ENCODE results near the gene COG7.
"Not testable (repeated sequence)": the region's sequence is repeated elsewhere in the genome, so short reads cannot be mapped to it uniquely, and the experiment has no call there.

Gene COG7

GRCh38 chr16:23400447-23400846, 52.5 kb downstream of the COG7 start:
- H3K9ac ChIP-seq (ENCODE audit: low read length in 2 of 2); H3K4me1 ChIP-seq (ENCODE audit: control insufficient read depth, insufficient read depth, low read length); H3K9me3 ChIP-seq (ENCODE audit: control insufficient read depth in 2 of 2, low read length in 2 of 2); H3K27me3 ChIP-seq (ENCODE audit: control insufficient read depth in 1 of 2, insufficient read depth in 2 of 2, low read length in 2 of 2); H3K4me3 ChIP-seq (ENCODE audit: low read length in 2 of 2); H3K27ac ChIP-seq (ENCODE audit: low read length): not testable (repeated sequence)
- peaks cover 45 to 60% of the 10 kb centered on the region in 2 donors for H3K36me3 ChIP-seq (ENCODE audit: control insufficient read depth in 2 of 2, insufficient read depth in 2 of 2, low read length in 2 of 2)

- H3K4me1 ChIP-seq (ENCODE audit: control insufficient read depth, insufficient read depth, low read length): peaks cover 6% of the 10 kb centered on the region
- no peak overlapping the region for H3K27ac ChIP-seq (ENCODE audit: low read length)
- H3K4me3 ChIP-seq (ENCODE audit: low read length in 2 of 2): no peak overlapping the region
- H3K9ac ChIP-seq (ENCODE audit: low read length in 2 of 2): no peak overlapping the region
- peaks cover 45 to 52% of the 10 kb centered on the region in 2 donors for H3K36me3 ChIP-seq (ENCODE audit: control insufficient read depth in 2 of 2, insufficient read depth in 2 of 2, low read length in 2 of 2)
- no peaks in the 10 kb centered on the region for H3K27me3 ChIP-seq (ENCODE audit: control insufficient read depth in 1 of 2, insufficient read depth in 2 of 2, low read length in 2 of 2)
- no peaks in the 10 kb centered on the region for H3K9me3 ChIP-seq (ENCODE audit: control insufficient read depth in 2 of 2, low read length in 2 of 2)
Measured at GRCh38 chr16:23398987-23399805, 53.8 kb downstream of the COG7 start.

- H3K9ac ChIP-seq (ENCODE audit: low read length in 2 of 2): no peak overlapping the region
- H3K27me3 ChIP-seq (ENCODE audit: control insufficient read depth in 1 of 2, insufficient read depth in 2 of 2, low read length in 2 of 2): no peaks in the 10 kb centered on the region
- H3K36me3 ChIP-seq (ENCODE audit: control insufficient read depth in 2 of 2, insufficient read depth in 2 of 2, low read length in 2 of 2): peaks cover 40 to 43% of the 10 kb centered on the region in 2 donors
- H3K27ac ChIP-seq (ENCODE audit: low read length): no peak overlapping the region
- H3K9me3 ChIP-seq (ENCODE audit: control insufficient read depth in 2 of 2, low read length in 2 of 2): no peaks in the 10 kb centered on the region
- peaks cover 13% of the 10 kb centered on the region for H3K4me1 ChIP-seq (ENCODE audit: control insufficient read depth, insufficient read depth, low read length)
- no peak overlapping the region for H3K4me3 ChIP-seq (ENCODE audit: low read length in 2 of 2)
Measured at GRCh38 chr16:23397464-23397863, 55.5 kb downstream of the COG7 start.

- Histone ChIP-seq H3K9ac (ENCODE audit: low read length in 2 of 2) (no peak overlapping the region), H3K27ac (ENCODE audit: low read length) (no peak overlapping the region), H3K4me1 (ENCODE audit: control insufficient read depth, insufficient read depth, low read length) (peaks cover 13% of the 10 kb centered on the region), H3K4me3 (ENCODE audit: low read length in 2 of 2) (no peak overlapping the region), H3K36me3 (ENCODE audit: control insufficient read depth in 2 of 2, insufficient read depth in 2 of 2, low read length in 2 of 2) (peaks cover 49 to 51% of the 10 kb centered on the region in 2 donors), H3K27me3 (ENCODE audit: control insufficient read depth in 1 of 2, insufficient read depth in 2 of 2, low read length in 2 of 2) (no peaks in the 10 kb centered on the region), H3K9me3 (ENCODE audit: control insufficient read depth in 2 of 2, low read length in 2 of 2) (no peaks in the 10 kb centered on the region)
Measured at GRCh38 chr16:23395732-23396131, 57.3 kb downstream of the COG7 start.

- H3K9me3 ChIP-seq (ENCODE audit: control insufficient read depth in 2 of 2, low read length in 2 of 2): no peaks in the 10 kb centered on the region
- H3K27me3 ChIP-seq (ENCODE audit: control insufficient read depth in 1 of 2, insufficient read depth in 2 of 2, low read length in 2 of 2): no peaks in the 10 kb centered on the region
- H3K4me1 ChIP-seq (ENCODE audit: control insufficient read depth, insufficient read depth, low read length): peaks cover 13% of the 10 kb centered on the region
- H3K36me3 ChIP-seq (ENCODE audit: control insufficient read depth in 2 of 2, insufficient read depth in 2 of 2, low read length in 2 of 2): peaks cover 43 to 51% of the 10 kb centered on the region in 2 donors
- no peak overlapping the region for H3K27ac ChIP-seq (ENCODE audit: low read length)
- H3K9ac ChIP-seq (ENCODE audit: low read length in 2 of 2): no peak overlapping the region
- no peak overlapping the region for H3K4me3 ChIP-seq (ENCODE audit: low read length in 2 of 2)
Measured at GRCh38 chr16:23394141-23394831, 58.7 kb downstream of the COG7 start.

GRCh38 chr16:23392223-23392600, 60.8 kb downstream of the COG7 start:
- Histone ChIP-seq H3K9ac (ENCODE audit: low read length in 2 of 2) (no peak overlapping the region), H3K4me1 (ENCODE audit: control insufficient read depth, insufficient read depth, low read length) (peaks cover 11% of the 10 kb centered on the region), H3K27me3 (ENCODE audit: control insufficient read depth in 1 of 2, insufficient read depth in 2 of 2, low read length in 2 of 2) (no peaks in the 10 kb centered on the region), H3K9me3 (ENCODE audit: control insufficient read depth in 2 of 2, low read length in 2 of 2) (no peaks in the 10 kb centered on the region), H3K27ac (ENCODE audit: low read length) (no peak overlapping the region), H3K36me3 (ENCODE audit: control insufficient read depth in 2 of 2, insufficient read depth in 2 of 2, low read length in 2 of 2) (peaks cover 35 to 41% of the 10 kb centered on the region in 2 donors), H3K4me3 (ENCODE audit: low read length in 2 of 2) (no peak overlapping the region)

GRCh38 chr16:23391381-23392222, 61.4 kb downstream of the COG7 start:
- peaks cover 11% of the 10 kb centered on the region for H3K4me1 ChIP-seq (ENCODE audit: control insufficient read depth, insufficient read depth, low read length)
- H3K9me3 ChIP-seq (ENCODE audit: control insufficient read depth in 2 of 2, low read length in 2 of 2): no peaks in the 10 kb centered on the region
- H3K9ac ChIP-seq (ENCODE audit: low read length in 2 of 2): no peak overlapping the region
- H3K27me3 ChIP-seq (ENCODE audit: control insufficient read depth in 1 of 2, insufficient read depth in 2 of 2, low read length in 2 of 2): no peaks in the 10 kb centered on the region
- no peak overlapping the region for H3K27ac ChIP-seq (ENCODE audit: low read length)
- no peak overlapping the region for H3K4me3 ChIP-seq (ENCODE audit: low read length in 2 of 2)
- H3K36me3 ChIP-seq (ENCODE audit: control insufficient read depth in 2 of 2, insufficient read depth in 2 of 2, low read length in 2 of 2): peaks cover 34 to 37% of the 10 kb centered on the region in 2 donors

GRCh38 chr16:23389936-23390335, 63.1 kb downstream of the COG7 start:
- not testable (repeated sequence) for H3K27ac ChIP-seq (ENCODE audit: low read length); H3K9ac ChIP-seq (ENCODE audit: low read length in 2 of 2); H3K4me3 ChIP-seq (ENCODE audit: low read length in 2 of 2); H3K9me3 ChIP-seq (ENCODE audit: control insufficient read depth in 2 of 2, low read length in 2 of 2); H3K27me3 ChIP-seq (ENCODE audit: control insufficient read depth in 1 of 2, insufficient read depth in 2 of 2, low read length in 2 of 2)
- peaks cover 28 to 33% of the 10 kb centered on the region in 2 donors for H3K36me3 ChIP-seq (ENCODE audit: control insufficient read depth in 2 of 2, insufficient read depth in 2 of 2, low read length in 2 of 2)
- peaks cover 11% of the 10 kb centered on the region for H3K4me1 ChIP-seq (ENCODE audit: control insufficient read depth, insufficient read depth, low read length)

GRCh38 chr16:23389201-23389600, 63.8 kb downstream of the COG7 start:
- H3K36me3 ChIP-seq (ENCODE audit: control insufficient read depth in 2 of 2, insufficient read depth in 2 of 2, low read length in 2 of 2): peaks cover 28 to 33% of the 10 kb centered on the region in 2 donors
- H3K9ac ChIP-seq (ENCODE audit: low read length in 2 of 2): no peak overlapping the region
- no peak overlapping the region for H3K27ac ChIP-seq (ENCODE audit: low read length)
- no peaks in the 10 kb centered on the region for H3K9me3 ChIP-seq (ENCODE audit: control insufficient read depth in 2 of 2, low read length in 2 of 2)
- H3K27me3 ChIP-seq (ENCODE audit: control insufficient read depth in 1 of 2, insufficient read depth in 2 of 2, low read length in 2 of 2): no peaks in the 10 kb centered on the region
- peaks cover 8% of the 10 kb centered on the region for H3K4me1 ChIP-seq (ENCODE audit: control insufficient read depth, insufficient read depth, low read length)
- H3K4me3 ChIP-seq (ENCODE audit: low read length in 2 of 2): no peak overlapping the region

- H3K9me3 ChIP-seq (ENCODE audit: control insufficient read depth in 2 of 2, low read length in 2 of 2): no peaks in the 10 kb centered on the region
- no peak overlapping the region for H3K9ac ChIP-seq (ENCODE audit: low read length in 2 of 2)
- H3K27ac ChIP-seq (ENCODE audit: low read length): no peak overlapping the region
- no peak overlapping the region for H3K4me3 ChIP-seq (ENCODE audit: low read length in 2 of 2)
- H3K4me1 ChIP-seq (ENCODE audit: control insufficient read depth, insufficient read depth, low read length): peaks cover 8% of the 10 kb centered on the region
- no peaks in the 10 kb centered on the region for H3K27me3 ChIP-seq (ENCODE audit: control insufficient read depth in 1 of 2, insufficient read depth in 2 of 2, low read length in 2 of 2)
- peaks cover 28 to 33% of the 10 kb centered on the region in 2 donors for H3K36me3 ChIP-seq (ENCODE audit: control insufficient read depth in 2 of 2, insufficient read depth in 2 of 2, low read length in 2 of 2)
Measured at GRCh38 chr16:23388786-23389185, 64.2 kb downstream of the COG7 start.

Measured in stomach smooth muscle (tissue), 2 donors.